ENCODE measurements around the gene PAQR5.

PAQR5 gene

DNA sequence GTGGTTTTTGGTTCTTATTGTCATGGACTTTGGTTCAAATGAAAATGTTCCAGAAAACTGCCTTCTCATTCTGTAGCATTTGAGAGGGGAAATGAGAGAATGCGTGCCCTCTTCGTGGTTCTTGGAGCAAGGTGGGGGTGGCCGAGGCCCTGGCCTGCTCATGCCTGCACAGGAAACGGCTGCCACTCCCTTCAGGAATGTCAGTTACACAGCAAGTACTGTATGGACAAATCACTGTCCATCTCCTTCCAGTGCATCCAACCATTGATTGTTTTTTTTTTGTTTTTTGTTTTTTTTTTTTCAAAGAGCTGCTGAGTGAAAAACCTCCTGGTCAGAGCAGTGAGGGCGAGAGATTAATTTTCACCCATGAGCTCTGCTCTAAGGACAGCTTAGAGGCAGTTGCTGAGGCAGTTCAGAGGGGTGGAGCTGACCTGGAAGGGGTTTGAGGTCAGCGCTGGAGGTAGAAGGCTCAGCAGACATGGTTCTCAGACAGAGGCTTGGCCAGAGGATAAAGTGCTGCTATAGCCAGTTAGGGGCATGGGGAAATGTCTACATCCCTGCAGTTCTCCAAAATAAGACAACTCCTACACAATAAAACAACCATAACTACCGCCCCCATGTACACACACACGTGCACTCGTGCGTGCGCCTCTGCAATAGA is 95.2 kb downstream of the PAQR5 start:
- Mint-ChIP-seq H3K4me3 (no peak overlapping the region), H3K27me3 (peaks cover 54% of the 10 kb centered on the region), H3K27ac (no peak overlapping the region), H3K9me3 (no peaks in the 10 kb centered on the region), H3K4me1 (peaks cover 11% of the 10 kb centered on the region), H3K36me3 (no peaks in the 10 kb centered on the region)
- CTCF ChIA-PET: interaction anchor here (0.7 to 4.8 kb wide), 12 partner anchors 10 to 362 kb away, joined by 3 to 36 read pairs (median 4); partner anchors contain the start of gene GLCE
- no peak for DNase-seq

DNA sequence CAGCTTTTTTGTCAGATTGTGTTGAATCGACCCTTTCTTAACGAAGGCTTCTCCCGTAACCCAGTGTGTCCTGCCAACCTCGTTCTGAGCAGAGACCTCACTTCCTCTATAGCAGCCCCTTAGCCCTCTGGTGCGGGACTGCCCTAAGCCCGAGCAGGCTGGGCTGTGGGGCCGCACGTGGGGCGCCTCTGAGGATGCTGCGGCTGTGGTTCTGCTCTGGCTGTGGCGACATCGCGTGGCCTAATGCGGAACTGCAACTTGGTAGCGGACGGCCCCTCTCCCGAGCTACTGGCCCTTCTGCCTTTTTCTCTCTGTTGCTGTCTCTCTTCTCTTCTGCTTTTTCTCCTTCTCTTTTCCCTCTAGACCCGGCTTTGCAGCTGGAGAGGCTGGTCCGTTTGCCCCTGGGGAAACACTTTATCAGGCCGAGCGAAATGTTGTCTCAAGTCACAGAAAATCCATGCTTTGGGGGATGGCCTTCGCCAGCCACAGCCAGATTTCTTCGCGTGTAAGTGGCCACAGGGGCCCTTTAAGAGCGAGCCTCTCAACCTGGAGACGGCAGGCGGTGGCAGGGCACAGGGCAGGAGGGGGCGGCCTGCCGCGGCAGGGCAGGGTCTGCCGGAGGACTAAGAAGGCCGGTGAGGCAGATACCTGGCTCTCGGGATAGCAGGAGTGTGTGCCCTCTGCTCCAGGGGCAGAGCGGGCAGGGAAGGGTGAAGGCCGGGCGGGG is 96.0 kb downstream of the PAQR5 start:
- Mint-ChIP-seq H3K9me3 (no peaks in the 10 kb centered on the region), H3K27ac (no peak overlapping the region), H3K4me3 (no peak overlapping the region), H3K4me1 (peaks cover 11% of the 10 kb centered on the region), H3K36me3 (no peaks in the 10 kb centered on the region), H3K27me3 (peaks cover 49% of the 10 kb centered on the region)
- peak; percentile 85 for DNase-seq
- CTCF ChIA-PET: interaction anchor here (0.6 to 4.8 kb wide), 16 partner anchors 10 to 363 kb away, joined by 3 to 36 read pairs (median 3); partner anchors contain the start of gene GLCE

DNA sequence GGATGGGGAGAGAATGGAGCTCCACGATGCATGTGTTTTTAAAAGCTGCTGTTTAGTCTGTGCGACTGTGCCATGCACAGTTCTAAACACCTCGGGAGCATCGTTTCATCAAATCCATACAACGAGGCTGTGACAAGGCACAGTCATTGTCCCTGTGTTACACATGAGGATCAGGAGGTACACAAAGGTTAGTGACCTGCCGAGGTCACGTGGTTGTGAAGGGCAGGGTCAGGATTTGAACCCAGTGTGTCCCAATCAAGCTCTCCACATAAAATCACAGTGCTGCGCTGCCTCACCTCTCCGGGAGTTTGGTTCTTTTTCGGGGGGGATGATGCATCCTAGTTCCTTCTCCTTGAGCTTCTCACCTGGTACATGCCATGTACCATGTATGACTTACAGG is 96.7 kb downstream of the PAQR5 start:
- CTCF ChIA-PET: interaction anchor here (1.1 to 4.8 kb wide), 6 partner anchors 12 to 347 kb away, joined by 3 to 36 read pairs (median 4); no protein-coding TSS in a partner anchor
- H3K27ac Mint-ChIP-seq: no peak overlapping the region
- no peak for DNase-seq
- peaks cover 11% of the 10 kb centered on the region for H3K4me1 Mint-ChIP-seq
- H3K27me3 Mint-ChIP-seq: peaks cover 53% of the 10 kb centered on the region
- no peak overlapping the region for H3K4me3 Mint-ChIP-seq
- H3K36me3 Mint-ChIP-seq: no peaks in the 10 kb centered on the region
- no peaks in the 10 kb centered on the region for H3K9me3 Mint-ChIP-seq

DNA sequence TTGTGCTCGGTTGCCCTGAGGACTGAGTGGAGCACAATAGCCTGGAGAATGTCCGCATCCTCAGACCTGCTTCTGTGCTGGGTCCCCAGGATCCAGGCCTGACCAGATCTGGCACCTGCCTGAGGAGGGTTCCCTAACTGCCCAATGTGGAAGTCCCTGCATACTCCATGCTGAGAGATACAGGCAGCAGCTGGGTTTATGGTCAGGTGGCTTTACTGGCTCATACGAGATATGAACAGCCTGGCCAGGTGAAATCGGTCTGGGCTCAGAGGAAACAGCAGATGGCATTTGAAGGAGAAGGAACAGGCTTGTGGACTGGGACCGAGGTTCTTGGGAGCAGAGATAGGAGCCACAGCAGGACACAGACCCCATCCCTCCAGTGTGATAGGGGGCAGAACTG is 97.3 kb downstream of the PAQR5 start:
- H3K9me3 Mint-ChIP-seq: no peaks in the 10 kb centered on the region
- CTCF ChIA-PET: interaction anchor here (1.8 to 4.8 kb wide), 2 partner anchors 338 to 342 kb away, joined by 5 to 36 read pairs; no protein-coding TSS in a partner anchor
- peaks cover 11% of the 10 kb centered on the region for H3K4me1 Mint-ChIP-seq
- peaks cover 59% of the 10 kb centered on the region for H3K27me3 Mint-ChIP-seq
- H3K36me3 Mint-ChIP-seq: no peaks in the 10 kb centered on the region
- DNase-seq: no peak
- no peak overlapping the region for H3K27ac Mint-ChIP-seq
- H3K4me3 Mint-ChIP-seq: no peak overlapping the region

DNA sequence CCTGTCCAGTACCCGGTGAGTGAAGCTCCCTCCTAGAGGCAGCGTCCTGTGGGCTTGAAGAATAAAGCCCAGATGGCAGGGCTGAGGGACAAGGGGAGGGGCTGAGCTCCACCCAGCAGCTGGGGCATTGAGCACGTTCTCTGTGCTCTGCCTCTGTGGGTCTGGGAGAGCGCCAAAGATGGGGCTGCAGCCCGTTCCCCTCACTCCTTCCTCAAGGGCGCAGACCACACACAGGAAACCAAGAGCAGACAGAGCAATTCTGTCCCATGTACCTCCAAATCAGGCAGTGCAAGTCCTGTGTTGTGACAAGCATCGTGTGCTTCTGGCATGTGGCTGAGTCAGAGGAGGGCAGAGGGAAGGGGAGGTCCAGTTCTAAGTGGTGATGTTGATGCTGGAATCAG is 99.8 kb downstream of the PAQR5 start:
- CTCF ChIA-PET: no interaction called here
- Mint-ChIP-seq H3K4me1 (peaks cover 11% of the 10 kb centered on the region), H3K27ac (no peak overlapping the region), H3K27me3 (peaks cover 57% of the 10 kb centered on the region), H3K36me3 (no peaks in the 10 kb centered on the region), H3K4me3 (no peak overlapping the region), H3K9me3 (no peaks in the 10 kb centered on the region)
- no peak for DNase-seq

DNA sequence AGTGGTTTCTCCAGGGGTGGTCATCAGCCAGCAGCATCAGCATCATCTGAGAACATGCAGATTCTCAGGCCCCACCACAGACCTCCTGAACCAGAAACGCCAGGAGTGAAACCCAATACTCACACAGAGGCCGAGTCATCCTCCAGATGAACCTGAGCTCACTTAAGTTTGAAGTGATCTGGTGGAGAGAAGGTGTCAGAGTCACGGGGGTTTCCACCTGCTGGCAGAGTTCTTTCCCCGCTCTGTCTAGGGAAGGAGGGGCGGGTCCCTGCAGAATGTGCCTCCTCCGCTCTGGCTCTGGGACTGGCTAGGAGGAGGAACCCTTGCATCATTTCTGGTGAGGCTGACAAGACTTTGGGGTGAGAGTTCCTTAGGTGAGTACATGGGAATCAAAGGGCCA is 102.1 kb downstream of the PAQR5 start:
- H3K9me3 Mint-ChIP-seq: no peaks in the 10 kb centered on the region
- no peak overlapping the region for H3K4me3 Mint-ChIP-seq
- H3K27ac Mint-ChIP-seq: no peak overlapping the region
- peaks cover 40% of the 10 kb centered on the region for H3K27me3 Mint-ChIP-seq
- H3K4me1 Mint-ChIP-seq: peaks cover 4% of the 10 kb centered on the region
- CTCF ChIA-PET: no interaction called here
- no peak for DNase-seq
- no peaks in the 10 kb centered on the region for H3K36me3 Mint-ChIP-seq

DNA sequence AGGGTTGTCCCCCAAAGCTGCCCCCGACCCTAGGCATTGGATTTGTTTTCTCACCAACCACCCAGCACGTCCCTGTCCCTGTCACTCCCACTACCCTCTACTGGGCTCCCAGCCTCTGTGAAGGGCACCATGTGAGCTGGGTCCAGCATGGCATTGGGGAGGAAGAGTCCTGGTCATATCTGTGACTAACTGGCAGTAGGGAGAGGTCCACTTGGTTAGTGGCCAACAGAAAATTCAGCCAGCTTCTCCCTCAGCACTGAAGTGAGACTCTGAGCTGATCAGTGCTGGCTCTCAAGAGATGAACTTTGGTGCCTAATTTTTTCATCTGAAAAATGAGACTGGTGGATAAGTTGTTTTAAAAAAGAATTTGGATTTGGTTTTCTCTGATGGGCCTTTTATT is 104.1 kb downstream of the PAQR5 start:
- Mint-ChIP-seq H3K27me3 (peaks cover 33% of the 10 kb centered on the region), H3K9me3 (no peaks in the 10 kb centered on the region), H3K4me1 (peaks cover 4% of the 10 kb centered on the region), H3K27ac (no peak overlapping the region), H3K4me3 (no peak overlapping the region), H3K36me3 (no peaks in the 10 kb centered on the region)
- CTCF ChIA-PET: interaction anchor here (3.1 kb wide), 1 partner anchor 8 kb away, joined by 10 read pairs; no protein-coding TSS in a partner anchor
- DNase-seq: no peak

DNA sequence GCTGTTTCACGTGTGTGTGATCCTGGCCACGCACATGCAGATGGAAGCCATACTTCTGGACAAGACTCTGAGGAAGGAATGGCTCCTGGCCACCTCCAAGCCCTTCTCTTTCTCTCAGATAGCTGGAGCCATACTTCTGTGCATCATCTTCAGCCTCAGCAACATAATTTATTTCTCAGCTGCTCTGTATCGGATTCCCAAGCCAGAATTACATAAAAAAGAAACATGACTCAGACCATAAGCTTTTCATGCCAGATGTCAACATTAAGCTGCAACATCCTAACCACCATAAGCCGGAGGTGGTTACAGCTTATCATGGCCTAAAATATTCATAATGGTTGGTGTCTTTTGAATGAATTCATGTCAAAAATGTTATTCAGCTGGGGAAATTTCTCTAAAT is 104.9 kb downstream of the PAQR5 start:
- Mint-ChIP-seq H3K9me3 (no peaks in the 10 kb centered on the region), H3K27me3 (peaks cover 35% of the 10 kb centered on the region), H3K4me1 (peaks cover 3% of the 10 kb centered on the region), H3K4me3 (no peak overlapping the region), H3K27ac (no peak overlapping the region), H3K36me3 (no peaks in the 10 kb centered on the region)
- CTCF ChIA-PET: interaction anchor here (1.3 to 3.1 kb wide), 2 partner anchors 9 to 345 kb away, joined by 4 to 10 read pairs; no protein-coding TSS in a partner anchor
- no peak for DNase-seq

DNA sequence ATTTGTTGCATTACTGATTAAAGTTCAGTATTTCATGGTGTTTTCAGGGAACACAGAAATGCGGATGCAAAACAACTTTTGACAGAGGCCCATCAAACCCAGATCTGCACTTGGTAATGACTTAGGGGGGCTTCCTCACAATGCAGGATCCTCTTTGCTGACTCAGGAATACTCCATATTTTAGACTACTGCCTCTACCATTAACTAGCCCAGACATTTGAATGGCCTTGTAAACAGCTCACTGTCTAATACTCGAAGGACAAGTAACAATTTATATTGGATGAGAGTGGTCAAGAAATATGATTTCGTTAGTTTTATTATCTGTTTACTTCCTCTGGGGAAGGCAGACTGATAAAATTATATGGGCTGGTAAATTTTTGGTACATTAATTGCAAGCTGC is 106.4 kb downstream of the PAQR5 start:
- Mint-ChIP-seq H3K27ac (no peak overlapping the region), H3K9me3 (no peaks in the 10 kb centered on the region), H3K4me1 (no peaks in the 10 kb centered on the region), H3K4me3 (no peak overlapping the region), H3K27me3 (peaks cover 29% of the 10 kb centered on the region), H3K36me3 (no peaks in the 10 kb centered on the region)
- CTCF ChIA-PET: interaction anchor here (1.6 to 3.1 kb wide), 2 partner anchors 11 to 13 kb away, joined by 6 to 10 read pairs; no protein-coding TSS in a partner anchor
- DNase-seq: no peak

DNA sequence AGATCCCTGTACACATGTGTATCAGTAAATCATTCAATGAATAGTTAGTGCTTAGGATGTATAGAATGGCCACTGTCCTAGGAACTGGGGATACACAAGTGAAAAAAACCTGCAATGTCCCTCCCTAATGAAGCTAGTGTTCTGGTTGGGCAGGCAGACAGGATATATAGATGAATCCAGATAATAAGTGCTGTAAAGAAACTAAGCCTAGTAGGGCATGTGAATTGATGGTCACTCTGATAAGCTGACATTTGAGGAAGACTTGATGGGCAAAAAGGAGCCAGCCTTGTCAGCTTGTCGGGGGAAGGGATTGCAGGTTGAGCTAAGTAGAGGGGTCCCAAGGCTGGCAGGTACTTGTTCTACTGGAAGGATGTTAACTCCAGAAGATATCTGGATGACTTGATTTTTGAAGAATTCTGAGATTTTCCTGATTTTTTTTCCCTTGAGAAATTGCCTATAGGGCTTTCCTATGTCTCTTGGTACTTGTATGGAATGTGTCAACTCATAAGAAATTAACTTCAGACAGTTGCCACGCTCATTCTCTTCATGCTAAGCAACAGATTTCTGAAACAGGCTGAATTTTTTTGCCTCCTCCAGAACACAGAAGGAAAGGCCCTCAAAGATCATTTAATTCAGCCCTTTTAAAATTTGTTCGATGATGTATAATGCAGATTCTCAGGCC is 109.1 kb downstream of the PAQR5 start:
- Mint-ChIP-seq H3K36me3 (no peaks in the 10 kb centered on the region), H3K4me3 (no peak overlapping the region), H3K9me3 (no peaks in the 10 kb centered on the region), H3K27ac (no peak overlapping the region), H3K27me3 (peaks cover 22% of the 10 kb centered on the region), H3K4me1 (no peaks in the 10 kb centered on the region)
- DNase-seq: no peak
- CTCF ChIA-PET: interaction anchor here (1.3 kb wide), 1 partner anchor 13 kb away, joined by 4 read pairs; no protein-coding TSS in a partner anchor

DNA sequence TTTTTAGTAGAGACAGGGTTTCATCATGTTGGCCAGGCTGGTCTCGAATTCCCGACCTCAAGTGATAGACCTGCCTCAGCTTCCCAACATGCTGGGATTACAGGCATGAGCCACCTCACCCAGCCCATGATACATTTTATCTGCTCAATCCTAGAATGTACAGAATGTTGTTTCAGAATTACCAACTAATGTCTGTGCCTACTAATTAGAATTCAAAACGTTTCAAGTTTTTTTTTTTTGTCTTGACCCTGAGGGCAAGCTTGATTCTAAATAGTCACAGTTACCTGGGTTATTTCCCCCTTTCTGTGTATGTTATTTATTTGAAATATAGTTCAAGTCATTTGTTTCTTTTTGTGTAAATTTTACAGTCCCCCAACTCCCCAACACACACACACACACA is 110.1 kb downstream of the PAQR5 start:
- H3K9me3 Mint-ChIP-seq: no peaks in the 10 kb centered on the region
- peaks cover 22% of the 10 kb centered on the region for H3K27me3 Mint-ChIP-seq
- no peak for DNase-seq
- H3K4me3 Mint-ChIP-seq: no peak overlapping the region
- H3K27ac Mint-ChIP-seq: no peak overlapping the region
- CTCF ChIA-PET: no interaction called here
- peaks cover 4% of the 10 kb centered on the region for H3K4me1 Mint-ChIP-seq
- no peaks in the 10 kb centered on the region for H3K36me3 Mint-ChIP-seq

DNA sequence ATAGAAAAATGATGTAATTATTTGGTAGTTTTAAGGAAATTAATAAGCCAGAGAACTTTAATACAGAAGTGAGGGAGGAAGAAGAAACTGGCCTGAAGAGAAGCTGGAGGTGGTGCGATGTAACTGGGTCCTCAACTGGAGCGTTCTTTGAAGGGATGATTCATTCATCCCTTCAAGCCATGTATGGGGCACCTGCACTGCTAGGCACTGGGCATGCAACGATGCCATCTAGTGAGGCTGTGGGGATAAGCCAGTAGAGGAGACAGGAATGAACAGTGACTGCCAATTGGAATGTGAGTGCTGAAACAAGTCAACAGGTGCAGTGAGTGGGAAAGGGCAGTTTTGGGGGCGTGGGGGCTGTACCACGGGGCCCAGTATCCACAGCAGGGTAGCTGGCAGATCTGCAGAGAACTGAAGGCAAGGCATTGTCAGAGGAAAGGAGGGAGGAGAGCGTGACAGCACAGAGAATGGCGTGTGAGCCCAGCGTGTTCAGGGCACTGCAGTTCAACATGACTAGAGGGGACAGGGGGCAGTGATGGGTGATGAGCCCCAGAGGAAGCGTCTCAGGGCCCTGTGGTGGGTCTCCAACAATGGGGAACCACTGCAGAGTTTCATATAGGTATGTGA is 111.6 kb downstream of the PAQR5 start:
- Mint-ChIP-seq H3K27me3 (peaks cover 21% of the 10 kb centered on the region), H3K27ac (no peak overlapping the region), H3K9me3 (no peaks in the 10 kb centered on the region), H3K4me1 (peaks cover 12% of the 10 kb centered on the region), H3K4me3 (no peak overlapping the region), H3K36me3 (peaks cover 1% of the 10 kb centered on the region)
- CTCF ChIA-PET: interaction anchor here (1.1 kb wide), 1 partner anchor 351 kb away, joined by 3 read pairs; no protein-coding TSS in a partner anchor
- DNase-seq: peak; percentile 30

DNA sequence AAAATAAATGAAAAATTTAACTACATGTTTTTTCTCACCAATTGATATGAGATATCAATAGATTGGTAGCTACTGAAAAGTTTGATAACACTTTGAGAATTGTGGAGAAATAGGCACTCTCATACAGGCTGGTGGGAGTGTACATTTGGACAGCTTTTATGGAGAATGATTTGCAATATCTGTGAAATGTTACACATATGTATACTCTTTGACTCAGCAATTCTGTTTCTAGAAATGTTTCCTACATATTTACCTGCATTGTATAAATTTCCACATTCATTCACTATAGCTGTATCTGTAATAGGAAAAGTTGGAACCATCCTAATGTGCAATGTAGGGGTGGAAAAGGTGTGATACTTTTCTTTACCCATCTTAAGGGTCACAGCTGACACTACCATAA is 113.6 kb downstream of the PAQR5 start:
- DNase-seq: no peak
- Mint-ChIP-seq H3K4me3 (no peak overlapping the region), H3K27ac (no peak overlapping the region), H3K9me3 (no peaks in the 10 kb centered on the region), H3K36me3 (peaks cover 3% of the 10 kb centered on the region), H3K27me3 (peaks cover 16% of the 10 kb centered on the region), H3K4me1 (peaks cover 26% of the 10 kb centered on the region)
- CTCF ChIA-PET: interaction anchor here (1.2 to 1.6 kb wide), 2 partner anchors 13 to 74 kb away, joined by 3 read pairs; no protein-coding TSS in a partner anchor

DNA sequence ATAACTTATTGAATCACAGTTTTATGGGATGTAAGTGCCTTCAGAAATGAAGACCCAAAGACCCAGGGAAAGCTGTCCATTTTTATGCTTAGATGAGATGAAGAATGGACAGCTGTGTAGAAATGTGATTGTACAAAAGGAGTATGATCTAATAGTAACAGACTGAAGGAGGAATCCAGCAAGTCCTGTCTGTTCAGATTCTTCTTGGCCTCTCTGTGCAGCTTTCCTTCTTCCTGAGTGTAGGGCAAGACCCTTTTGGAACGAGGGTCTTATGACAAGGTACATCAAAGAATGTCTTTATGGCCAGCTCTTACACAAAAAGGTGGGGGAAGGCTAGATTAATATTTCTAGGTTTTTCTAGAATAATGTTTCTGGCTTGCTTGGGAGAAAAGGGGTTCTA is 114.0 kb downstream of the PAQR5 start:
- H3K4me1 Mint-ChIP-seq: peaks cover 30% of the 10 kb centered on the region
- H3K36me3 Mint-ChIP-seq: peaks cover 7% of the 10 kb centered on the region
- CTCF ChIA-PET: interaction anchor here (1.2 to 1.6 kb wide), 2 partner anchors 13 to 75 kb away, joined by 3 read pairs; no protein-coding TSS in a partner anchor
- peaks cover 15% of the 10 kb centered on the region for H3K27me3 Mint-ChIP-seq
- no peak for DNase-seq
- H3K4me3 Mint-ChIP-seq: no peak overlapping the region
- H3K9me3 Mint-ChIP-seq: no peaks in the 10 kb centered on the region
- H3K27ac Mint-ChIP-seq: no peak overlapping the region
